ENCODE results near the gene RPL37A.

DNA sequence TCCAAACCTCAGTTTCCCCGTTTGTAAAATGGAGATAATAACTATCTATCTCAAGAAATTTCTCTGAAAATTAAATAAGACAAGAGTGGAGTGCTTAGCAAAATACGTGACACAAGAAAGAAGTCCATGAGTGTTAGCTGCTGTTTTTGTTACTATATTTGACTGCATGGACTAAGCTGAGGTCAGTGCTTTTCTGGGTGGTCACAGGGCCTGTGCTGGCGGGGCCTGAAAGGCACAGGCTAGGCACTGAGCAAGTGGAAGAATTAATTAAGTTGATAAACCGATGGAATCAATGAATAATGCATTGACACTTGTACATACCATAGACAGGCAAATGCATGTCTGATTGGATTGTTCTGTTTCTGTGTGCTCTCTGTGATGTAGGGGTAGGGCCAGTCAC lies 27.3 kb downstream of the RPL37A start:
- no peak for TF ChIP-seq POLR2A (IDR thresholded peaks at IDR 0.05; ENCODE audit: low read length)
- no peak for TF ChIP-seq GATA1 (IDR thresholded peaks at IDR 0.05; ENCODE audit: low read depth, low read length)

Data from erythroblast (primary cell).